ENCODE measurements around the gene PATE2.

- TF ChIP-seq CTCF (IDR thresholded peaks at IDR 0.05) = no peak
- TF ChIP-seq EZH2 (IDR thresholded peaks at IDR 0.05; ENCODE audit: borderline replicate concordance, insufficient read depth, low read depth, low read length, poor library complexity, severe bottlenecking) = no peak
These were observed 49.7 kb downstream of the PATE2 start for GRCh38 chr11:125728969-125729368.
